Caco-2 (cell line): ENCODE data around the gene CLIC5. TPM values are rescaled to one million over a fixed set of nuclear protein-coding genes. Genes with fewer than 3 reads are reported as not detected.

Experiments
- BruUV-seq: library from RNA; stranded (reverse); fragments of 400-500 nt; replicated peaks from 2 replicates; lab custom pipeline; 2021; lab: Mats Ljungman, UMichigan
- CTCF ChIA-PET: fragments of 300-600 bp; sonication (Branson Sonifier 250); formaldehyde crosslinking; loops from one replicate; lab custom pipeline; 2022; ENCODE audit warnings: antibody characterized with exemption; lab: Charles Lee
- POLR2A ChIA-PET: fragments of 300-600 bp; sonication (Branson Sonifier 250); formaldehyde crosslinking; loops from one replicate; lab custom pipeline; 2022; ENCODE audit warnings: antibody characterized with exemption; lab: Charles Lee
- DNase-seq, 2 experiments: peaks; one replicate each; pipeline versions ENCODE4 v3.0.0 to v3.0.0-alpha.2; 2020 to 2022
- H3K27me3 ChIP-seq: replicated peaks from 2 replicates; pipeline ENCODE4 v1.6.0; 2011; ENCODE audit warnings: low read length; ENCODE audit not compliant: control insufficient read depth, insufficient read depth
- H3K36me3 ChIP-seq: 2 replicates; pipeline ENCODE4 v1.5.1; 2011; ENCODE audit warnings: low read length; ENCODE audit not compliant: control insufficient read depth, insufficient read depth
- H3K4me1 ChIP-seq: fragments of 250-450 bp; sonication (Bioruptor Pico); 2 replicates; pipeline ENCODE4 v1.5.1; 2020; ENCODE audit warnings: mild to moderate bottlenecking
- H3K4me3 ChIP-seq: 2 replicates; pipeline ENCODE4 v1.5.1; 2011; ENCODE audit warnings: low read depth, mild to moderate bottlenecking, control low read depth, low read length
- H3K9me3 ChIP-seq: fragments of 250-450 bp; sonication (Bioruptor Pico); 2 replicates; pipeline ENCODE4 v1.5.1; 2020; ENCODE audit warnings: mild to moderate bottlenecking, moderate library complexity
- H3K27ac Mint-ChIP-seq: one replicate; pipeline ENCODE4 v1.8.0; 2022; ENCODE audit warnings: mixed read lengths; ENCODE audit not compliant: unreplicated experiment
- H3K27me3 Mint-ChIP-seq: one replicate; pipeline ENCODE4 v1.8.0; 2022; ENCODE audit warnings: mixed read lengths; ENCODE audit not compliant: insufficient read depth, unreplicated experiment
- H3K36me3 Mint-ChIP-seq: one replicate; pipeline ENCODE4 v1.8.0; 2022; ENCODE audit warnings: mild to moderate bottlenecking, mixed read lengths; ENCODE audit not compliant: insufficient read depth, unreplicated experiment
- H3K4me1 Mint-ChIP-seq: one replicate; pipeline ENCODE4 v1.8.0; 2022; ENCODE audit warnings: low read depth, mixed read lengths; ENCODE audit not compliant: unreplicated experiment
- H3K4me3 Mint-ChIP-seq: one replicate; pipeline ENCODE4 v1.8.0; 2022; ENCODE audit warnings: mild to moderate bottlenecking, moderate library complexity, mixed read lengths; ENCODE audit not compliant: unreplicated experiment
- H3K9me3 Mint-ChIP-seq: one replicate; pipeline ENCODE4 v1.8.0; 2022; ENCODE audit warnings: mixed read lengths; ENCODE audit not compliant: unreplicated experiment
- intact Hi-C: fragments of 100-400 bp; cut with micrococcal nuclease; formaldehyde crosslinking; loops from one replicate; pipeline ENCODE4 v1.10.0; 2022; ENCODE audit not compliant: unreplicated experiment
- total RNA-seq: library from RNA; stranded (reverse); gene quantifications from 2 replicates; pipeline ENCODE4 v1.2.3, GENCODE V29; 2022
- TF ChIP-seq, protein P1 (sequence below), 2 experiments: fragments of 200-600 bp in 1 of 2; IDR thresholded peaks; 1 replicate in 1 of 2; 2 replicates in 1 of 2; pipeline versions ENCODE4 v1.5.1 to v1.8.0; 2011 to 2022; ENCODE audit warnings: antibody characterized with exemption in 1 of 2, control low read depth in 1 of 2, inconsistent platforms in 1 of 2, low read depth in 1 of 2, low read length in 1 of 2, mild to moderate bottlenecking in 1 of 2, moderate library complexity in 1 of 2; ENCODE audit not compliant: insufficient read depth in 1 of 2, severe bottlenecking in 1 of 2, unreplicated experiment in 1 of 2

The CLIC5 gene
- total RNA-seq, 1 experiment from 2014 or later = 15.1 TPM

DNA sequence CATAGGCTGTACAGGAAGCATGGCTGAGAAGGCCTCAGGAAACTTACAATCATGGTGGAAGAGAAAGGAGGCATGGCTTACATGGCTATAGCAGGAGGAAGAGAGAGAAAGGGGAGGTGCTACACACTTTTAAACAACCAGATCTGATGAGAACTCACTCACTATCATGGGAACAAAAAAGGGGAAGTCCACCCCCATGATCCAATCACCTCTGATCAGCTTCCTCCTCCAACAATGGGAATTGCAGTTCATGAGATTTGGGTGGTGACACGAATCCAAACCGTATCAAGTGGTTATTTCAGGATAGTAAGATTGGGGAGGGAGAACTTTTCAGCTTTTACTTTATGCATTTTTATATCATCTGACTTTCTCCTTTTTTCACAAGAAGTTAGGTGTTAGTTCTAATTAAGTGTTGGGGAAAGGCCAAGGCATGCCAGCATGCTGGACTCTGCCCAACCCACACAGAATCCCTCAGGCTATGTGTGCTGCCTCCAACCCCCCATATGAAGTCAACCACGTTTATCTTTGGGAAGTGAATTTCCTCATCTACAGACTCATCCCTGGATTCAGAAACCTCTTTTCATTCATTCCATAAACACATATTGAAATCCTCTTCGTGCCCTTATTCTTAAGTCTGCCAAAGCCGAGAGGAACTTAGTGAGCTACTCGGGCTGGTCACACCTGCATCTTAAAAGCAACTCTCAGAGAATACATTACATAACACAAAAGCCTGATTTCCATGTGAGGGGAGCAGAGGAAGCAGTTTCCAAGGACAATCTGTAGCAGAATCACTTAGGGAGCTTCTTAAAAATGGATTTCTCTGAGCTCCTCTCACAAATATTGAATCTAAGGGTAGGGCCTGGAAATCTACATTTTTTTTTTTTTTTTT is 16.7 kb upstream of the CLIC5 start:
- CTCF ChIA-PET = interaction anchor here (0.7 kb wide), 1 partner anchor 78 kb away, joined by 3 read pairs; no protein-coding TSS in a partner anchor

DNA sequence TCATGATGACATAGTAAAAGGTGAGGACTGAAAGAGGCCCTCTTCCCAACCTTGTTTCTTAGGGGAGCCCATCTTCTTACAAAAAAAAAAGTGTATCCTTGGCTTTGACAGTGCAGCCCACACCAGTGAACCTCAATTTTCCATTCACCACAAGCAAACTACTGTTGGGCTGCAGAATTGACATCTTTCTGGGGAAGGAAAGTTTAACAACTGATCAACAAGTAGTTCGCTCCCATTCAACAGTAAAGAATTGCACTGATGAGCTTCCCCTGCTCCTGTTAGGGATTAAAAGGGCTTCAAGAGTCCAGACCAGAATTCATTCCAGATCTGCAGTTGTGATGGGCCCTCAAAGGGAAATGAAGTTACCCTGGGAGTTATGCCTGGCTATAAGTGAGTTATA is 13.9 kb upstream of the CLIC5 start:
- H3K4me3 Mint-ChIP-seq = no peak overlapping the region
- H3K4me3 ChIP-seq = no peak overlapping the region
- peaks cover 5% of the 10 kb centered on the region for H3K27me3 Mint-ChIP-seq
- TF ChIP-seq, protein P1, sequence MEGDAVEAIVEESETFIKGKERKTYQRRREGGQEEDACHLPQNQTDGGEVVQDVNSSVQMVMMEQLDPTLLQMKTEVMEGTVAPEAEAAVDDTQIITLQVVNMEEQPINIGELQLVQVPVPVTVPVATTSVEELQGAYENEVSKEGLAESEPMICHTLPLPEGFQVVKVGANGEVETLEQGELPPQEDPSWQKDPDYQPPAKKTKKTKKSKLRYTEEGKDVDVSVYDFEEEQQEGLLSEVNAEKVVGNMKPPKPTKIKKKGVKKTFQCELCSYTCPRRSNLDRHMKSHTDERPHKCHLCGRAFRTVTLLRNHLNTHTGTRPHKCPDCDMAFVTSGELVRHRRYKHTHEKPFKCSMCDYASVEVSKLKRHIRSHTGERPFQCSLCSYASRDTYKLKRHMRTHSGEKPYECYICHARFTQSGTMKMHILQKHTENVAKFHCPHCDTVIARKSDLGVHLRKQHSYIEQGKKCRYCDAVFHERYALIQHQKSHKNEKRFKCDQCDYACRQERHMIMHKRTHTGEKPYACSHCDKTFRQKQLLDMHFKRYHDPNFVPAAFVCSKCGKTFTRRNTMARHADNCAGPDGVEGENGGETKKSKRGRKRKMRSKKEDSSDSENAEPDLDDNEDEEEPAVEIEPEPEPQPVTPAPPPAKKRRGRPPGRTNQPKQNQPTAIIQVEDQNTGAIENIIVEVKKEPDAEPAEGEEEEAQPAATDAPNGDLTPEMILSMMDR (IDR thresholded peaks at IDR 0.05; ENCODE audit: insufficient read depth in 1 of 2, low read depth in 1 of 2, low read length in 1 of 2, severe bottlenecking in 1 of 2, unreplicated experiment in 1 of 2) = no peak
- intact Hi-C loops = no loop called here
- H3K4me1 Mint-ChIP-seq = no peaks in the 10 kb centered on the region
- no peaks in the 10 kb centered on the region for H3K36me3 Mint-ChIP-seq
- BruUV-seq = no TSS peak
- H3K4me1 ChIP-seq = no peaks in the 10 kb centered on the region
- no peak overlapping the region for H3K27ac Mint-ChIP-seq
- CTCF ChIA-PET = no interaction called here
- DNase-seq = no peak
- no peaks in the 10 kb centered on the region for H3K27me3 ChIP-seq
- H3K36me3 ChIP-seq = no peaks in the 10 kb centered on the region
- H3K9me3 Mint-ChIP-seq = no peaks in the 10 kb centered on the region
- H3K9me3 ChIP-seq = no peaks in the 10 kb centered on the region
- POLR2A ChIA-PET = no interaction called here

More for the DNA sequence above, 16.7 kb upstream of the CLIC5 start:
- H3K4me3 ChIP-seq = no peak overlapping the region
- no peaks in the 10 kb centered on the region for H3K9me3 ChIP-seq
- peaks cover 5% of the 10 kb centered on the region for H3K27me3 Mint-ChIP-seq
- intact Hi-C loops = no loop called here
- no peak overlapping the region for H3K4me3 Mint-ChIP-seq
- DNase-seq = no peak
- H3K36me3 Mint-ChIP-seq = no peaks in the 10 kb centered on the region
- TF ChIP-seq, protein P1 (IDR thresholded peaks at IDR 0.05; ENCODE audit: insufficient read depth in 1 of 2, low read depth in 1 of 2, low read length in 1 of 2, severe bottlenecking in 1 of 2, unreplicated experiment in 1 of 2) = no peak
- H3K36me3 ChIP-seq = no peaks in the 10 kb centered on the region
- no peaks in the 10 kb centered on the region for H3K4me1 Mint-ChIP-seq
- POLR2A ChIA-PET = no interaction called here
- H3K9me3 Mint-ChIP-seq = no peaks in the 10 kb centered on the region
- no peak overlapping the region for H3K27ac Mint-ChIP-seq
- H3K27me3 ChIP-seq = no peaks in the 10 kb centered on the region
- no peaks in the 10 kb centered on the region for H3K4me1 ChIP-seq
- BruUV-seq = no TSS peak

DNA sequence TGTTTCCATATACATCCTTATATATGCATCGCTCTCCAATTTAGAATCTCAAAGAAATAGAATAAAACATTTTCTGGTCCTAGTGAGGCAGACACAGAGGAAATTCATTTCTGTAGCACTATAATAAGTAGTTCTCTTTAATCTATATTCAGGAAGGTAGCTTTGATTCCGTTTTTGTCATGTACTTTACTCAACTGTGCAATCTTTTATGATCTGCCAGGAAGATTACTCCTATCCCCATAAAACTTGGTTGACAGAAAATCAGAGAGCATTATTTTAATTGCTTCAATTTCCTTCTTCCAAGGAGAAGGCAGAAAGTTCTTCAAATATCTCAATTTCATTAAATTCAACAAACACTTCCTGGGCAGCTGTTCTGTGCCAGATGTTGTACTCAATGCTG is 10.6 kb upstream of the CLIC5 start:
- Mint-ChIP-seq H3K9me3 (no peaks in the 10 kb centered on the region), H3K27ac (no peak overlapping the region), H3K36me3 (no peaks in the 10 kb centered on the region), H3K4me3 (no peak overlapping the region), H3K27me3 (peaks cover 5% of the 10 kb centered on the region), H3K4me1 (no peaks in the 10 kb centered on the region)
- Histone ChIP-seq H3K4me1 (no peaks in the 10 kb centered on the region), H3K27me3 (no peaks in the 10 kb centered on the region), H3K36me3 (no peaks in the 10 kb centered on the region), H3K4me3 (no peak overlapping the region), H3K9me3 (no peaks in the 10 kb centered on the region)
- TF ChIP-seq, protein P1 (IDR thresholded peaks at IDR 0.05; ENCODE audit: insufficient read depth in 1 of 2, low read depth in 1 of 2, low read length in 1 of 2, severe bottlenecking in 1 of 2, unreplicated experiment in 1 of 2) = no peak
- intact Hi-C loops = no loop called here
- BruUV-seq = no TSS peak
- POLR2A ChIA-PET = no interaction called here
- no peak for DNase-seq
- CTCF ChIA-PET = no interaction called here
